Sigmoid colon (tissue), 7 donors: ENCODE results near the gene FKBP7. TPM values are rescaled to one million over a fixed set of nuclear protein-coding genes. Genes with fewer than 3 reads are reported as not detected.

Source experiments
- DNase-seq: peaks from one replicate; pipeline ENCODE4 v3.0.0-alpha.2; 2019
- H3K27ac ChIP-seq, 4 donors: fragments of 200-600 bp; sonication (generic); one replicate each; pipeline ENCODE4 v1.5.1; 2016 to 2019; ENCODE audit warnings: mild to moderate bottlenecking in 1 of 4
- H3K27me3 ChIP-seq, 3 donors: fragments of 200-600 bp; sonication (generic); one replicate each; pipeline ENCODE4 v1.5.1; 2019; ENCODE audit warnings: mild to moderate bottlenecking in 1 of 3
- H3K36me3 ChIP-seq, 4 donors: fragments of 200-600 bp; sonication (generic); one replicate each; pipeline ENCODE4 v1.5.1; 2016 to 2019
- H3K4me1 ChIP-seq, 4 donors: fragments of 200-600 bp; sonication (generic); one replicate each; pipeline ENCODE4 v1.5.1; 2017 to 2019
- H3K4me3 ChIP-seq, 4 donors: fragments of 200-600 bp; sonication (generic); one replicate each; pipeline ENCODE4 v1.5.1; 2017 to 2019; ENCODE audit warnings: mild to moderate bottlenecking in 2 of 4, moderate library complexity in 1 of 4
- H3K9me3 ChIP-seq, 4 donors: fragments of 200-600 bp in 3 of 4; sonication (generic) in 3 of 4; one replicate each; pipeline versions ENCODE4 v1.5.1 to v1.6.1; 2013 to 2019
- EP300 ChIP-seq, 4 donors: sonication (generic); formaldehyde crosslinking; IDR thresholded peaks; one replicate each; pipeline ENCODE4 v1.6.1; 2017; ENCODE audit warnings: antibody characterized with exemption in 4 of 4
- POLR2A ChIP-seq, 2 donors: fragments of 450-650 bp; IDR thresholded peaks; one replicate each; pipeline ENCODE4 v1.6.1; 2016; ENCODE audit warnings: antibody characterized with exemption in 2 of 2, mild to moderate bottlenecking in 2 of 2, moderate library complexity in 2 of 2
- POLR2AphosphoS5 ChIP-seq, 4 donors: sonication (generic); formaldehyde crosslinking; IDR thresholded peaks; one replicate each; pipeline ENCODE4 v1.6.1; 2017; ENCODE audit warnings: antibody characterized with exemption in 4 of 4
- WGBS, 2 donors: extraction: QIAGEN DNeasy Blood & Tissue Kit; methylation state at CpG; one replicate each; pipeline ENCODE4 v1.1.7; 2013; 5-methylcytosine and 5-hydroxymethylcytosine counted together
- intact Hi-C: fragments of 100-400 bp; cut with DNase I; formaldehyde crosslinking; loops from one replicate; pipeline ENCODE4 v1.15.1; 2023
- polyA plus RNA-seq, 3 donors: library from polyadenylated mRNA; stranded (reverse); fragments of 200-250 nt; gene quantifications; one replicate each; pipeline ENCODE4 v1.2.3, GENCODE V29; 2013
- total RNA-seq, 4 donors: library from RNA; depleted of rRNA; stranded (reverse); fragments of >200 nt; gene quantifications; one replicate each; pipeline ENCODE4 v1.1.0, GENCODE V29; 2016
- TF ChIP-seq, protein P1 (sequence below), 4 experiments: fragments of 450-650 bp in 3 of 4; fragments of 200-600 bp in 1 of 4; IDR thresholded peaks; one replicate each; pipeline ENCODE4 v1.5.1; 2016 to 2019; ENCODE audit warnings: antibody characterized with exemption in 4 of 4, mild to moderate bottlenecking in 3 of 4, moderate library complexity in 2 of 4
- donor health status: healthy with polysubstance abuse.
- donor health status: Bipolar disorder and iron deficiency.
- donor health status: healthy.

FKBP7 gene
- total and polyA plus RNA-seq, 7 donors = 1.2 to 26.7 (median 19.9) TPM

DNA sequence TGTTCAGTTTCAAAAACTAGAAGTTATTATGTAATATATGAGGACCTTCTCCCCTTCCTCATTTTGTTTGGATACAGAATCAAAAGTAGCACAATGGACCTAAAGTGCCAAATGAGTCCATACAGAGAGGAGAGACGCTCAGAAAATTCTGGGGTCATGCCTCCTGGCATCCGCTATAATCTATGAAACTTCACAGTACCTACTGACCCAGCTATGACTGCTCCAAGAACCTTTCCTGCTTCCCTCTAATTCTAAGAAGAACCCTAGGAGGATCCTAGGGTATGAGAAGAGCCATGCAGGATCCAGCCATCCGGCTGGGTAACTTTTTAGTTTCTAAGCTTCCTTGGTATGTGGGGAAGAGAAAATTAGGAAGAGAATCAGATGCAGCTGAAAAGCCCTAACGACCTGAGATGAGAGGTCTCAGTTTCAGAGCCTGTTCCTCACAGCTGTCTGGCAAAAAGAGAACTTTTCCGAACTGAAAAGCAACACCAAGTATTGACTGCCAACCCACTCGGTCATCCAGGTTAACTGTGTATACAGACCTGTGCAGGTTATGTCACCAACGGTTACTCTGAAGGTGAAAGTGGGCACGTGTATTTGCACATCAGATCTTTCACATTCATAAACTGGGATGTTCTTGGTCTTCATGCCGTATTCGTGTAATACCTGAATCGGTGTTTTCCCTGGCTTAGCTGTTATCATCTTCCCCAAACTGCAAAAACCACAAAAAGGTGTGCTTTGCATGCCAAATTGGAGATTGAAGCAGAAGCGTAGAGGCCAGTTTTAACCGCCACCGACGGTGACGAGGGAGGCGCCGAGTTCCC lies 28.5 kb downstream of the FKBP7 start:
- Histone ChIP-seq H3K27me3 (no peaks in the 10 kb centered on the region), H3K4me3 (peak overlapping the region; percentile 88 to 94 (median 93)), H3K9me3 (no peaks in the 10 kb centered on the region), H3K27ac (peak overlapping the region; percentile 97 to 98 (median 98)), H3K4me1 (peaks cover 0 to 39% (median 33%) of the 10 kb centered on the region in 4 donors), H3K36me3 (peaks cover 0 to 38% (median 13%) of the 10 kb centered on the region in 4 donors)
- 4 to 8% methylated on average over 18 of the region's 18 CpGs for WGBS, 2 donors
- DNase-seq = no peak
- intact Hi-C loops = loop anchor here (2.0 kb wide), 1 partner anchor 73 kb away; no protein-coding TSS in a partner anchor
- no peak for TF ChIP-seq POLR2A (IDR thresholded peaks at IDR 0.05)
- TF ChIP-seq, protein P1, sequence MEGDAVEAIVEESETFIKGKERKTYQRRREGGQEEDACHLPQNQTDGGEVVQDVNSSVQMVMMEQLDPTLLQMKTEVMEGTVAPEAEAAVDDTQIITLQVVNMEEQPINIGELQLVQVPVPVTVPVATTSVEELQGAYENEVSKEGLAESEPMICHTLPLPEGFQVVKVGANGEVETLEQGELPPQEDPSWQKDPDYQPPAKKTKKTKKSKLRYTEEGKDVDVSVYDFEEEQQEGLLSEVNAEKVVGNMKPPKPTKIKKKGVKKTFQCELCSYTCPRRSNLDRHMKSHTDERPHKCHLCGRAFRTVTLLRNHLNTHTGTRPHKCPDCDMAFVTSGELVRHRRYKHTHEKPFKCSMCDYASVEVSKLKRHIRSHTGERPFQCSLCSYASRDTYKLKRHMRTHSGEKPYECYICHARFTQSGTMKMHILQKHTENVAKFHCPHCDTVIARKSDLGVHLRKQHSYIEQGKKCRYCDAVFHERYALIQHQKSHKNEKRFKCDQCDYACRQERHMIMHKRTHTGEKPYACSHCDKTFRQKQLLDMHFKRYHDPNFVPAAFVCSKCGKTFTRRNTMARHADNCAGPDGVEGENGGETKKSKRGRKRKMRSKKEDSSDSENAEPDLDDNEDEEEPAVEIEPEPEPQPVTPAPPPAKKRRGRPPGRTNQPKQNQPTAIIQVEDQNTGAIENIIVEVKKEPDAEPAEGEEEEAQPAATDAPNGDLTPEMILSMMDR (IDR thresholded peaks at IDR 0.05) = no peak

DNA sequence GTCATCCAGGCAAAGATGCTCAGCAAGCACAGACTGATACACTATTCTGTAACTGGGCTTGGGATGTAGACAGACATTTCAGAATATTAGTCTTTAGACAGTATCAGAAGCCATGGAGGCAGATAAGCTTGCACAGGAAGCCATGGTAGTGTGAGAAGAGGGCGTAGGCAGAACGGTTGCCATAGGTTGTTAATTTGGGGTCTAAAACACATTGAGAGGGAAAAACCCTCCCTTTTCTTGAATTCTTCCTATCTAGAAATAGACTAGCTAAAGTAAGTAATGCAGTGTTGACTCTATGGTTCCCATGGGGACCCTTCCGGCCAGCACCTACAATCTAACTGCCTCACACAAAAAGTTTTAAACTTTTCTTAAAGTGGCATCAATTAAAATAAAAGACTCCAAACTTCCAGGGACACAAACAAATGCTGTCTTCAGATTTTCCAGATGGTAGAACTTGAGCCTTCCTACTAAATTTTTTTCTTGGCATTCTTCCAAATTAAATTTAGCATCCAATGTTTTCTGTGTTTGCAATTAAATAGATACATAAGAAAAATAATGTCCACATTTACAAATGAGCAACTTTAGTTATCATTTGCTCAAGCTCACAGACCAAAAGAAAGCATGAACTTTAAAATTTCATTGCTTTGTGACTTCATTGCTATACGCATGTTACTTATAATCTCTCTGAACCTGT lies 29.3 kb downstream of the FKBP7 start:
- 72 to 83% methylated on average over 4 of the region's 4 CpGs for WGBS, 2 donors
- intact Hi-C loops = no loop called here
- Histone ChIP-seq H3K27me3 (no peaks in the 10 kb centered on the region), H3K36me3 (peaks cover 0 to 45% (median 19%) of the 10 kb centered on the region in 4 donors), H3K27ac (peak overlapping the region in 3 of 4 donors; percentile 97 to 98 (median 98)), H3K4me3 (peak overlapping the region in 1 of 4 donors; percentile 94), H3K4me1 (peaks cover 0 to 39% (median 33%) of the 10 kb centered on the region in 4 donors), H3K9me3 (no peaks in the 10 kb centered on the region)
- TF ChIP-seq POLR2A (IDR thresholded peaks at IDR 0.05) (no peak), POLR2AphosphoS5 (IDR thresholded peaks at IDR 0.05) (no peak), EP300 (IDR thresholded peaks at IDR 0.05) (no peak)
- TF ChIP-seq, protein P1 (IDR thresholded peaks at IDR 0.05) = no peak
- no peak for DNase-seq

DNA sequence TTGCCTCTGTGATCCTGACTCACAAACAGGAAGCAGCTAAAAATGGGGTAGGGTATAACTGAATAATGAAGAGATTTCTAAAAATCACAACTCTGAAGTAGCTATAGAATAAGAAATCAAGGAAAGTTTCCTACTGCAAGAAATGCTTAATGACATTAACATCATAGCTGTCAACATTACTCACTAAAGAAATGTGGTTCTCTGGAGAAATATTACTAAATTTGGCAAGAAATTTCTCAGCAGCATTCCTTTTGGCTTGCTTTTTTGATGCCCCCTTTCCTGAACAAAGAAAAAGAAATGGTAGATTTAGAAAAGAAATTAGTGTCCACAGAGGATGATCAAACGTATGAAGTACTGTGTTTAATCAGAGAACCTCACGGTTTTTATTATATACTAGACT lies 37.0 kb downstream of the FKBP7 start:
- Histone ChIP-seq H3K9me3 (no peaks in the 10 kb centered on the region), H3K27me3 (no peaks in the 10 kb centered on the region), H3K36me3 (peaks cover 24 to 97% (median 50%) of the 10 kb centered on the region in 4 donors), H3K4me3 (no peak overlapping the region), H3K4me1 (no peaks in the 10 kb centered on the region), H3K27ac (no peak overlapping the region)
- TF ChIP-seq, protein P1 (IDR thresholded peaks at IDR 0.05) = no peak
- TF ChIP-seq POLR2A (IDR thresholded peaks at IDR 0.05) (no peak), EP300 (IDR thresholded peaks at IDR 0.05) (no peak), POLR2AphosphoS5 (IDR thresholded peaks at IDR 0.05) (no peak)
- intact Hi-C loops = no loop called here
- 86 to 95% methylated on average over 2 of the region's 2 CpGs for WGBS, 2 donors
- DNase-seq = no peak

DNA sequence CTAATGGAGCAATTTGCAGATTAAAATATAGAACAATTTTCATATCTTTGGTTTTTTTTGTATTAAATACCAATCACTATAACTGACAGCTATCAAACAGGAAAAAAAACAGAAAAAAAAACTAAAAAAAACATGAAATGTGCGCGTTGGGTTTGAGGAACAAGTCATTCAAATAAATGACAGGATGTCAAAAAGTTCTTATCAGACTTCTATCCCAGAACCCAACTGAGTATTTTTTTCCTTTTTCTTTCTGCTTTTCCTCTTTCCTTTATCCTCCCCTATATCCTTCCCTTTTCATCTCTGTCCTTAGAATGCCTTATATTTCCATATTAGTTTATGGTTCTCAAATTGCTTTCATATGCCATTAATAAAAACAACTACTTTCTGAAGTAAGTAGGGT lies 41.7 kb downstream of the FKBP7 start:
- Histone ChIP-seq H3K4me1 (no peaks in the 10 kb centered on the region), H3K9me3 (no peaks in the 10 kb centered on the region), H3K36me3 (peaks cover 27 to 97% (median 43%) of the 10 kb centered on the region in 4 donors), H3K27ac (no peak overlapping the region), H3K4me3 (no peak overlapping the region), H3K27me3 (no peaks in the 10 kb centered on the region)
- 98% methylated on average over 2 of the region's 2 CpGs for WGBS, 2 donors
- intact Hi-C loops = no loop called here
- TF ChIP-seq POLR2AphosphoS5 (IDR thresholded peaks at IDR 0.05) (no peak), POLR2A (IDR thresholded peaks at IDR 0.05) (no peak), EP300 (IDR thresholded peaks at IDR 0.05) (no peak)
- TF ChIP-seq, protein P1 (IDR thresholded peaks at IDR 0.05) = no peak
- DNase-seq = no peak
